Karpas-422 (cell line): ENCODE measurements around the gene LRRC4B. TPM values are rescaled to one million over a fixed set of nuclear protein-coding genes. Genes with fewer than 3 reads are reported as not detected.

Experiments
- DNase-seq: peaks from one replicate; pipeline ENCODE4 v3.0.0-alpha.2; 2015
- H2AFZ ChIP-seq: fragments of 200-600 bp; sonication (generic); 2 replicates; pipeline ENCODE4 v1.6.1; 2014; ENCODE audit warnings: antibody characterized with exemption, low read length, mixed read lengths
- H3K27ac ChIP-seq: fragments of 200-600 bp; sonication (generic); 2 replicates; pipeline ENCODE4 v1.5.1; 2014; ENCODE audit warnings: mild to moderate bottlenecking, low read length, moderate library complexity
- H3K27me3 ChIP-seq: fragments of 200-600 bp; sonication (generic); 2 replicates; pipeline ENCODE4 v1.6.1; 2014; ENCODE audit warnings: low read length, mixed read lengths
- H3K36me3 ChIP-seq: fragments of 200-600 bp; sonication (generic); 2 replicates; pipeline ENCODE4 v1.6.1; 2014; ENCODE audit warnings: low read length, mixed read lengths; ENCODE audit not compliant: insufficient read depth
- H3K4me1 ChIP-seq: fragments of 200-600 bp; sonication (generic); 2 replicates; pipeline ENCODE4 v1.6.1; 2014; ENCODE audit warnings: mild to moderate bottlenecking, low read length, mixed read lengths
- H3K4me2 ChIP-seq: fragments of 200-600 bp; sonication (generic); 2 replicates; pipeline ENCODE4 v1.6.1; 2014; ENCODE audit warnings: low read length, low read depth, mild to moderate bottlenecking; ENCODE audit not compliant: poor library complexity, severe bottlenecking
- H3K4me3 ChIP-seq: fragments of 200-600 bp; sonication (generic); 2 replicates; pipeline ENCODE4 v1.5.1; 2014; ENCODE audit warnings: mild to moderate bottlenecking, antibody characterized with exemption, low read length, mixed read lengths
- H3K79me2 ChIP-seq: fragments of 200-600 bp; sonication (generic); 2 replicates; pipeline ENCODE4 v1.6.1; 2014; ENCODE audit warnings: mild to moderate bottlenecking, low read length, mixed read lengths
- H3K9ac ChIP-seq: fragments of 200-600 bp; sonication (generic); 2 replicates; pipeline ENCODE4 v1.6.0; 2014; ENCODE audit warnings: low read length
- H3K9me2 ChIP-seq: fragments of 200-600 bp; sonication (generic), shearing (Covaris generic); replicated peaks from 2 replicates; pipeline ENCODE4 v1.6.0; 2014; ENCODE audit warnings: mild to moderate bottlenecking, low read length, moderate library complexity; ENCODE audit not compliant: insufficient read depth
- H3K9me3 ChIP-seq: fragments of 300-700, 200-600 bp; sonication (generic); 2 replicates; pipeline ENCODE4 v1.6.1; 2014; ENCODE audit warnings: low read length, mixed read lengths
- H4K20me1 ChIP-seq: fragments of 200-600 bp; sonication (generic); 2 replicates; pipeline ENCODE4 v1.6.1; 2014; ENCODE audit warnings: mild to moderate bottlenecking, antibody characterized with exemption, low read length, low read depth; ENCODE audit not compliant: insufficient read depth
- total RNA-seq: library from RNA; depleted of rRNA; stranded (reverse); fragments of >200 nt; shearing (Covaris generic); gene quantifications from 2 replicates; pipeline ENCODE4 v1.2.3, GENCODE V29; 2014; ENCODE audit warnings: low replicate concordance

The LRRC4B gene
- total RNA-seq, 1 experiment from 2014 or later, result not detected

GRCh38 chr19:50565984-50566903 lies 2.0 kb downstream of the LRRC4B start:
- Histone ChIP-seq H3K4me1 (no peaks in the 10 kb centered on the region), H3K4me2 (no peak overlapping the region), H3K4me3 (no peak overlapping the region)

GRCh38 chr19:50564229-50565105 lies 3.8 kb downstream of the LRRC4B start:
- H3K9ac ChIP-seq, result no peak overlapping the region
- H4K20me1 ChIP-seq, result no peaks in the 10 kb centered on the region; the same call in 1 of the 2 replicates
- no peaks in the 10 kb centered on the region for H3K36me3 ChIP-seq
- H3K27ac ChIP-seq, result no peak overlapping the region
- H3K79me2 ChIP-seq, result no peaks in the 10 kb centered on the region
- no peaks in the 10 kb centered on the region for H3K9me3 ChIP-seq
- no peak for DNase-seq
- no peaks in the 10 kb centered on the region for H3K9me2 ChIP-seq
- H3K4me3 ChIP-seq, result no peak overlapping the region
- H3K4me1 ChIP-seq, result no peaks in the 10 kb centered on the region
- no peaks in the 10 kb centered on the region for H3K27me3 ChIP-seq
- no peak overlapping the region for H3K4me2 ChIP-seq
- no peak overlapping the region for H2AFZ ChIP-seq

More at GRCh38 chr19:50565984-50566903, 2.0 kb downstream of the LRRC4B start:
- DNase-seq, result no peak
- Histone ChIP-seq H2AFZ (no peak overlapping the region), H3K79me2 (no peaks in the 10 kb centered on the region), H4K20me1 (no peaks in the 10 kb centered on the region; the same call in 1 of the 2 replicates), H3K9ac (no peak overlapping the region), H3K9me2 (no peaks in the 10 kb centered on the region), H3K9me3 (no peaks in the 10 kb centered on the region), H3K36me3 (no peaks in the 10 kb centered on the region), H3K27me3 (no peaks in the 10 kb centered on the region), H3K27ac (no peak overlapping the region)

DNA sequence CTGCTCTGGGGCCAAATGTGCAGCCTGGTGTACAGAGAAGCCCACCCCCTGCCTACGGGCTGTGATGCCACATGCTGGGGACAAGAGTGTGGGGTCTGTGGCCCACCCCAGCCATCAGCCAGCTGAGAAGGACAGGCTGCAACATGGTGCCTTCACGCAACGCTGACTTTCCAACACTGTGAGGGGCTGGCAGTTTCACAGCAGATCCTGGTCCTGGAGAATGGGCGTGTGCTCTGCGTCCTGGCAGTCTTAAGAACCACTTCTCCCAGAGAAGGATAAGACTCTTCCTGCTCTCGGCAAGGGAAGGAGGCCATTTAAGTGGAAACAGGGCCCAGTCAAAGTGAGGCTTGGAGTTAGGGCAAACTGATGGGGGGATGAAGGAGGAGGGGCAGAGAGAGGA lies 4.6 kb downstream of the LRRC4B start:
- H3K4me1 ChIP-seq, result no peaks in the 10 kb centered on the region
- no peaks in the 10 kb centered on the region for H3K36me3 ChIP-seq
- H3K9ac ChIP-seq, result no peak overlapping the region
- H3K4me3 ChIP-seq, result no peak overlapping the region
- no peaks in the 10 kb centered on the region; the same call in 1 of the 2 replicates for H4K20me1 ChIP-seq
- no peaks in the 10 kb centered on the region for H3K9me2 ChIP-seq
- no peak overlapping the region for H2AFZ ChIP-seq
- no peaks in the 10 kb centered on the region for H3K27me3 ChIP-seq
- no peak for DNase-seq
- H3K27ac ChIP-seq, result no peak overlapping the region
- H3K9me3 ChIP-seq, result no peaks in the 10 kb centered on the region
- no peaks in the 10 kb centered on the region for H3K79me2 ChIP-seq
- H3K4me2 ChIP-seq, result no peak overlapping the region

DNA sequence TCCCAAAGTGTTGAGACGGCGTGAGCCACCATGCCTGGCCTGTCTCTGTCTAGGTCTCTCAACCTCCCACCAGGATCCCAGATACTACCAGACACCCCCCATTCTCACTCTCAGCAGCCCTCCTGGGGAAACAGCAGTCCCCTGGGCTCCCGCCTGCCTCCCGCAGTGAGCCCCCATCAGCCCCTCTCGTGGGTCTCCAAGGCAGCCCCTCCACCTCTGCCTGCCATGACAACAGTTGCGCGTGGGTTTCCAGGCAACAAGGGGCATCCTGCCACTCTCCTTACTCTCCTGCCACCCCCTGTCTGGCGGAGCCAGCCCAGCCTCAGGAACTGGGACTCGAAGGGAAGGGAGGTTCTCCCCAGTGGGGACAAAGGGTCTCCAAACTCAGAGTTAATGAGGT lies 5.2 kb downstream of the LRRC4B start:
- no peaks in the 10 kb centered on the region for H3K9me3 ChIP-seq
- no peaks in the 10 kb centered on the region; the same call in 1 of the 2 replicates for H4K20me1 ChIP-seq
- H3K27ac ChIP-seq, result no peak overlapping the region
- H2AFZ ChIP-seq, result no peak overlapping the region
- H3K79me2 ChIP-seq, result no peaks in the 10 kb centered on the region
- no peak overlapping the region for H3K9ac ChIP-seq
- no peaks in the 10 kb centered on the region for H3K36me3 ChIP-seq
- H3K4me2 ChIP-seq, result no peak overlapping the region
- H3K4me3 ChIP-seq, result no peak overlapping the region
- no peaks in the 10 kb centered on the region for H3K9me2 ChIP-seq
- DNase-seq, result no peak
- H3K4me1 ChIP-seq, result no peaks in the 10 kb centered on the region
- no peaks in the 10 kb centered on the region for H3K27me3 ChIP-seq

- H3K9ac ChIP-seq, result no peak overlapping the region
- no peak overlapping the region for H3K4me2 ChIP-seq
- H3K79me2 ChIP-seq, result no peaks in the 10 kb centered on the region
- H3K27ac ChIP-seq, result no peak overlapping the region
- H3K9me3 ChIP-seq, result no peaks in the 10 kb centered on the region
- no peak for DNase-seq
- H3K4me1 ChIP-seq, result no peaks in the 10 kb centered on the region
- H3K9me2 ChIP-seq, result no peaks in the 10 kb centered on the region
- no peak overlapping the region for H3K4me3 ChIP-seq
- H3K27me3 ChIP-seq, result no peaks in the 10 kb centered on the region
- peaks cover under 1% of the 10 kb centered on the region; the same call in 1 of the 2 replicates for H4K20me1 ChIP-seq
- H3K36me3 ChIP-seq, result no peaks in the 10 kb centered on the region
- no peak overlapping the region for H2AFZ ChIP-seq
Measured at GRCh38 chr19:50562329-50562728, 5.9 kb downstream of the LRRC4B start.

DNA sequence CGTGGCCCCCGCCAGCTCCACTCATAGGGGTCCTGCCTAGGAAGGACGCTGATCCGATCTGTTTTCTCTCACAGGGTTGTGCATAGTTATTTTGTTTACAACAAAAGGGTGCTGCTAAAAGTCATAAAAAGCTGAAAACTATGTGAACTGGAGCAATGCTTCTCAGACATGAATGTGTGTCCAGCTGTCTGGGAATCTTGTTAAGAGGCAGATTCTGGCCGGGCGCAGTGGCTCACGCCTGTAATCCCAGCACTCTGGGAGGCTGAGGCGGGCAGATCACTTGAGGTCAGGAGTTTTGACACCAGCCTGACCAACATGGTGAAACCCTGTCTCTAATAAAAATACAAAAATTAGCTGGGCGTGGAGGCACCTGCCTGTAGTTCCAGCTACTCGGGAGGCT lies 8.6 kb downstream of the LRRC4B start:
- Histone ChIP-seq H3K36me3 (no peaks in the 10 kb centered on the region), H3K79me2 (no peaks in the 10 kb centered on the region), H3K9ac (no peak overlapping the region), H2AFZ (no peak overlapping the region), H3K4me1 (peaks cover 9% of the 10 kb centered on the region), H3K9me2 (no peaks in the 10 kb centered on the region), H3K27ac (no peak overlapping the region), H4K20me1 (peaks cover 8% of the 10 kb centered on the region; the same call in 1 of the 2 replicates), H3K27me3 (no peaks in the 10 kb centered on the region), H3K9me3 (no peaks in the 10 kb centered on the region), H3K4me3 (no peak overlapping the region), H3K4me2 (no peak overlapping the region)
- DNase-seq, result no peak

DNA sequence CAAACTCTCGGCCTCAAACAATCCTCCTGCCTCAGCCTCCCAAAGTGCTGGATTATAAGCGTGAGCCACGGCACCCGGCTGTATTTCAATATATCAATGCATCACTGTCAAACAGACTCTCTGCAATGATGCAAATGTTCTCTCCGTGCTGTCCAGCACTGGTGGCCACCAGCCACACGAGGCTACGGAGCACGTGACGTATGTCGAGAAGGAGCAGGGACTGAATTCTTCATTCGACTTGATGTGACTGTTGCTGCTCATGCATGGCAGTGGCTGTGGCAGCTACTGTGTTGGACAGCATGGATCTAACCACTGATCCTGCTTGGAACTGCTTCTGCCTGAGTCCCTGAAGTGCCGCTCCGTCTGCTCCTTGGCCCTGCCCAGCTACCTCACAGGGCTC lies 9.8 kb downstream of the LRRC4B start:
- Histone ChIP-seq H3K79me2 (no peaks in the 10 kb centered on the region), H2AFZ (no peak overlapping the region), H3K9me2 (no peaks in the 10 kb centered on the region), H4K20me1 (peaks cover 8% of the 10 kb centered on the region; the same call in 1 of the 2 replicates), H3K27ac (no peak overlapping the region), H3K4me1 (peaks cover 9% of the 10 kb centered on the region), H3K9ac (no peak overlapping the region), H3K4me2 (no peak overlapping the region), H3K27me3 (no peaks in the 10 kb centered on the region), H3K4me3 (no peak overlapping the region), H3K9me3 (no peaks in the 10 kb centered on the region), H3K36me3 (no peaks in the 10 kb centered on the region)
- DNase-seq, result no peak

GRCh38 chr19:50558039-50558438 lies 10.2 kb downstream of the LRRC4B start:
- Histone ChIP-seq H3K4me2 (no peak overlapping the region), H3K27ac (no peak overlapping the region), H3K27me3 (no peaks in the 10 kb centered on the region), H4K20me1 (peaks cover 8% of the 10 kb centered on the region; the same call in 1 of the 2 replicates), H3K4me3 (no peak overlapping the region), H3K4me1 (peaks cover 9% of the 10 kb centered on the region), H3K9me2 (no peaks in the 10 kb centered on the region), H3K36me3 (no peaks in the 10 kb centered on the region), H3K79me2 (no peaks in the 10 kb centered on the region), H2AFZ (no peak overlapping the region), H3K9ac (no peak overlapping the region), H3K9me3 (no peaks in the 10 kb centered on the region)
- DNase-seq, result no peak
